NOMO-1 treated with dmso at 0.1 percent for 144 hours (cell line): Measurements from ENCODE around the gene AAMP.

Experiments used
- DNase-seq: peaks from one replicate; lab custom pipeline; 2025; ENCODE audit not compliant: unreplicated experiment; lab: John Stamatoyannopoulos, UW

Gene AAMP

GRCh38 chr2:218260166-218260565, 9.8 kb downstream of the AAMP start:
- DNase-seq, result no peak

GRCh38 chr2:218259099-218259961, 10.6 kb downstream of the AAMP start:
- DNase-seq, result no peak

- DNase-seq, result peak; percentile 95
These were observed 12.5 kb downstream of the AAMP start for GRCh38 chr2:218257390-218257981.

GRCh38 chr2:218256612-218257350, 13.2 kb downstream of the AAMP start:
- DNase-seq, result no peak

DNA sequence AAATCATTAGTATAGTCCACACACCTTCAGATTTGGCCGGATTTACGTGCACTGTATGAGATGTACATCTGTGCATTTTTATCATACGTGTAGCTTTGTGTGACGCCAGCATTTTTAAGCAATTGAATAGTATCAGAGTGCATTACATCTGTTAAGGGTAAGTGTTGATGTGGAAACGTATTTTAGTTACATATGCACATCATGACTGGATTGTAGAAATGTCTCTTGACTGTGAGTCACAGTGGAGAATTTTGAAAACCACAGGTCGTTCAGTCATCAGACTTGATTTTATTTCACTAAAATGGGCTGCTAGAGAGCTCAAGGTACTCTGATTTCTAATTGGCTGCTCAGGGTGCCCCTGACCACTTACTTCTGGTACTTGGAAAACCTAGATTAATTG, 14.5 kb downstream of the AAMP start:
- DNase-seq, result no peak

GRCh38 chr2:218253232-218253625, 16.7 kb downstream of the AAMP start:
- DNase-seq, result no peak

DNA sequence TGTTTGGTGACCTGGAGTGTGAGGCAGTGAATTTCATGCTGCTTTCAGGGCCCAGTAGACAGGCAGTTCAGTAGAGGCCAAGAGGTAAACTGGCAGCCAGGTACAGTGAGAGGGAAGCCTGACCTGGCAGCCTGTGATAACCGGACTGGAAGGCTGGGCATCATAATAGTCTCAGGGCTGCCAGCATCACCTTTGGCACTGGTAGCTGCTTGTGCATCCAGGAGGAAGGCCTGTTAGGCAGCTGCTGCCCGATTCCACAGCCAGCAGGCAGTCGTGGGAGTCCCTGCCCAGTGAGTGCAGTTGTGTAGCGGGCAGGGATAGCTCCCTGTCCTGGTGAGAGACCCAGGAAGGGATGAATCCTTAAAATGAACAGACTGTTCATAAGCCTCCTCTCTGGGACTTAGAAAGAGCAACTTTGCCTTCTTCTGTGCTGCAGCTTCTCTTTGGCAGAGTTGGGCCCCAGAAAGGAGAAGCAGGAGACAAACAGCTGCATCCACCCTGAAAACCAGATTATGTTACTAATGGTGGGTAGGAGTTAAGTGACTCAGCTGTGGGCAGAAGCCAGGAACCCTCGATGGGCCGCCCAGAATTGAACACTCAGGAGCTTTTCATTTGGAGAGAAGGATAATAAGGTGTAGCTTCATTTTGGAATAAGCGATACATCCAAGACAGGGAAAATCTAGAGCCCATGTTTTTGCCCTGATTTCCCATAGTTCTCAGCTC, 17.3 kb downstream of the AAMP start:
- peak; percentile 22 for DNase-seq

DNA sequence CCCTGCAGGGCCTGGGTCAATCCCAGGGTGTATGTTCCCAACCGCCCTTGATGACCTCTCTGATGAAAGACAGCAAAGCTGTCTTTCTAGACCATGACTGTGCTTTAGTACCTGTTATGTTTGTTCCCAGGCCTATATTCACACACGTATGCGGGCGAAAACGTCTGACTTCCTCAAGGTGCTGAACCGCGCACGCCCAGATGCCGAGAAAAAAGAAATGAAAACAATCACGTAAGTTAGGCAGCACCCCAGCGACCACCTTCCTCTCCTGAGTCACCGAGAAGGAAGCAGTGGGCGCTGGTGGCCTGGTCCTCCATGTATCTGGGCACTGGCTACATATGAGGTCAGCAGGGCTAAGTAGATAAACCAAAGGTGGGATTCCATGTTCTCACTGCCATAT, 20.2 kb downstream of the AAMP start:
- no peak for DNase-seq

DNA sequence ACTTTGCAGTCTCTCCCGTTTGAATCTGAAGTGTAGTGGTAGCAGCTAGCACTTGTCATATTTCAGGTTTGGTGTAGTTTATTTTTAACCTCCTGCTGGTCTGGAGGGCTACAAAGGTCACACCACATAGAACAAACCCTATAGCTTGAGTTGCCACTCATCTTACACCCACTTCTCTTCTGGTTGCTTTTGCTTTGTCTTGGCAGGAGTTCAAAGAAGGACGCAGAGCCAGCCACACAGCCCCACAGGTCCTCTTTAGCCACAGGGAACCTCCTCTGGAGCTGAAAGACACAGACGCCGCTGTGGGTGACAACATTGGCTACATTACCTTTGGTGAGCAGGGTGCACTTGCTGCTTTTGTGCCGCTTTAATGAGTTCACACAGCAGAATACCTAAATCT, 24.7 kb downstream of the AAMP start:
- no peak for DNase-seq

- DNase-seq, result no peak
These were observed 25.3 kb downstream of the AAMP start for GRCh38 chr2:218244665-218245064.

DNA sequence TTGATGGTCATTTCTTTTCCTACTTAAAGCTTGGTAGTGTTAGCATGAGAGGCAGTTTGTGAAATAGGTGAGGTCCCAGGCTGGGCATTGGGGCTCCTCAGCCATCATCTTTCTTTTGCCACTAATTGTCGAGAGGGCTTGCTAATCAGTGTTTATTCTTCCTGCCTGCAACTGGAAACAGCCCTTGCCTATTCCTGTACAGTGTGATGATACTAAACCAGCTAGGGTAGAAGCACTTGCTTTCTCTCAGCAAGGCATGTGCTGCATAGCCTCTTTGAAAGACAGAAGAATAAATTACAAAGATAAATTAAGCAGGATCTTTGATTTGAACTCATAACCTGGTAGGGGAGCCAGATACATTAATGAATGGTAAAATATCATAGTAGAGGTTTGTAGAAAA, 25.7 kb downstream of the AAMP start:
- DNase-seq, result no peak

DNA sequence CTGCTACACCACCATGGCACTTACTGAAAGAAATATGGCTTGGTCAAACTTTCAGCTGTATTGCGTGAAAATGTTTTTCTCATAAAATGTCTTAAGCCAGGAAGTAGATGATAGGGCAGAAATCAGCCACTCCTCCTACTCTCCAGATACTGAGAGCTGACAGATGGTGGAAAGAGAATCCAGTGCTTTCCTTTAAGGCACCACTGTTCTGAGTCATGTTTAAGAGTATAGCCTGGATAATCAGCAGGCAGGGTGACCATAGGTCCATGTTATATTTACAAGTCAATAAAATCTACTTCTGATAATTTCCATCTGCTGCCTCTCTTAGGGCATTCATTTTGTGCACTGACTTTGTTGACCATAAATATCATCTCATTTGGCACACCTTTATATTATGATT, 31.1 kb downstream of the AAMP start:
- no peak for DNase-seq

GRCh38 chr2:218236829-218237228, 33.1 kb downstream of the AAMP start:
- DNase-seq, result no peak

- DNase-seq, result no peak
These were observed 34.9 kb downstream of the AAMP start for GRCh38 chr2:218235017-218235416.

- no peak for DNase-seq
These were observed 35.4 kb downstream of the AAMP start for GRCh38 chr2:218234521-218234920.

DNA sequence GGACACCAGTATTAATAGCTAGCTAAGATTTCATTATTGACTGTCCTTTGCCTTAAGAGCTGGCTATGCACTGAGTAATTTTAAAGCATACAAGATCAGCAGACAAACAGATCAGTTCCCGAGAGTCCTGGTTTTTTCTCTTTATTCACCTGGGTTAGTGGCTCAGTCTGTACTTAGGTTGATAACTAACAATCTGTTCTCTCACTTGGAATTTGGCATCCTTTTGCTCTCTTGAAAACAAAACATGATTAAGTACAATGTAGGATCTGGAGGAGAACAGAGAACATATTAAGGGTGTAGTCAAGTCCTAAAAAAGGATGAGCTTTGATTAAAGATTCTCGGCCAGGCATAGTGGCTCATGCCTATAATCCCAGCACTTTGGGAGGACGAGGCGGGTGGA, 36.4 kb downstream of the AAMP start:
- DNase-seq, result no peak

DNA sequence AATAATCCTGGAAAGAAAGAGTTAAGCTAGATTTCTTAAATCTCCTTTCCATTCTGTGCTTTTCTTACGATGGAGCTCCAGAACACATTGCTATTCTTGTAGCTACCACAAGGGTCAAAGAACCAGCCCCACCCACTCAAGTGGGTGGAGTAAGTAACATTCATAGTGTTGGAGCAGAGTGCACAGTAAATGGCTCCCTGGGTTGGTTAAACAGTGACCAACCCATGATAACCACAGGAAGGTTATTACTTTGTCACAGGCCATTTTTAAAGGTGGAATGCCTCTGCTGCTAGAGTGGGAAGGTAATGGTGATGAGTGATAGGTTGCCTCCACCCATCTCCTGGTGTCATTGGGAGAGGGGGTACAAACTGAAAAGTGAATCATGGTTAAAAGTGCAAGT, 39.1 kb downstream of the AAMP start:
- DNase-seq, result no peak

DNA sequence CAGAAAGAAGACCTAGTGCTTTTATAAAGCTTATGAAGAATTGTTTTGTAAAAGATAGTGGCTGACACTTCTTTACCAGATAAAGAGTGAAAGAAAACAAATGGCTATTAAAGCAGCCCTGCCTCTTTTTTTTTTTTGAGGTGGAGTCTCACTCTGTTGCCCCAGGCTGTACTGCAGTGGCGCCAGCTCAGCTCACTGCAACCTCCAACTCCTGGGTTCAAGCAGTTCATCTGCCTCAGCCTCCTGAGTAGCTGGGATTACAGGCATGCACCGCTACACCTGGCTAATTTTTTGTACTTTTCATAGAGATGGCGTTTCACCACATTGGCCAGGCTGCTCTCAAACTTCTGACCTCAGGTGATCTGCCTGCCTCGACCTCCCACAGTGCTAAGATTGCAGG, 40.1 kb downstream of the AAMP start:
- peak; percentile 24 for DNase-seq

GRCh38 chr2:218229239-218229638, 40.7 kb downstream of the AAMP start:
- DNase-seq, result peak; percentile 78

- DNase-seq, result no peak
These were observed 41.4 kb downstream of the AAMP start for GRCh38 chr2:218228366-218229090.

GRCh38 chr2:218226903-218227302, 43.0 kb downstream of the AAMP start:
- DNase-seq, result no peak
